H1 (cell line): ENCODE data around the gene ZNF777. TPM values are rescaled to one million over a fixed set of nuclear protein-coding genes. Genes with fewer than 3 reads are reported as not detected.

Experiments
- CTCF ChIA-PET: fragments of 300-600 bp; sonication (Branson Sonifier 250); formaldehyde crosslinking; loops from one replicate; lab custom pipeline; 2021; ENCODE audit not compliant: partially characterized antibody; lab: Charles Lee
- POLR2A ChIA-PET: fragments of 300-600 bp; sonication (Branson Sonifier 250); formaldehyde crosslinking; loops from one replicate; lab custom pipeline; 2021; ENCODE audit warnings: inconsistent platforms; ENCODE audit not compliant: partially characterized antibody; lab: Charles Lee
- DNase-seq, 2 experiments: peaks; one replicate each; pipeline versions ENCODE4 v3.0.0 to v3.0.0-alpha.2; 2010 to 2022; ENCODE audit warnings: low spot score in 2 of 2, low read depth in 1 of 2, mixed read lengths in 1 of 2
- FAIRE-seq: peaks from 2 replicates; lab custom pipeline; 2011; peaks lifted over from hg19 to GRCh38; lab: Jason Lieb, UNC
- H2AFZ ChIP-seq: 2 replicates; pipeline ENCODE4 v1.8.1; 2012; ENCODE audit warnings: low read length, inconsistent platforms
- H2AK5ac ChIP-seq: 2 replicates; pipeline ENCODE4 v1.6.1; 2013; ENCODE audit warnings: low read depth, low read length
- H2BK120ac ChIP-seq: replicated peaks from 2 replicates; pipeline ENCODE3; 2013; ENCODE audit warnings: low read depth, low read length, inconsistent platforms
- H2BK12ac ChIP-seq: 2 replicates; pipeline ENCODE4 v1.6.1; 2013; ENCODE audit warnings: low read depth, low read length
- H2BK15ac ChIP-seq: 2 replicates; pipeline ENCODE4 v1.6.1; 2013; ENCODE audit warnings: low read length
- H2BK20ac ChIP-seq: 2 replicates; pipeline ENCODE4 v1.6.1; 2013; ENCODE audit warnings: low read length
- H2BK5ac ChIP-seq: 2 replicates; pipeline ENCODE4 v1.6.1; 2013; ENCODE audit warnings: low read depth, low read length
- H3K14ac ChIP-seq: 2 replicates; pipeline ENCODE4 v1.6.1; 2013; ENCODE audit warnings: inconsistent platforms; ENCODE audit not compliant: insufficient read length
- H3K18ac ChIP-seq: 2 replicates; pipeline ENCODE4 v1.6.1; 2013; ENCODE audit warnings: low read length; ENCODE audit errors: extremely low read depth
- H3K23ac ChIP-seq: 2 replicates; pipeline ENCODE4 v1.6.1; 2013; ENCODE audit warnings: inconsistent platforms; ENCODE audit not compliant: insufficient read length
- H3K23me2 ChIP-seq: 2 replicates; pipeline ENCODE4 v1.6.1; 2013; ENCODE audit warnings: low read depth, low read length
- H3K27ac ChIP-seq: 2 replicates; pipeline ENCODE4 v1.6.1; 2011; ENCODE audit warnings: low read depth, low read length, inconsistent platforms
- H3K27me3 ChIP-seq, 4 experiments: replicated peaks in 1 of 4; 1 replicate in 1 of 4; 2 replicates in 3 of 4; pipeline versions ENCODE4 v1.6.1 to v1.8.1; 2011 to 2013; ENCODE audit warnings: low read length in 3 of 4, mild to moderate bottlenecking in 3 of 4, inconsistent platforms in 2 of 4, mixed read lengths in 2 of 4, moderate library complexity in 1 of 4; ENCODE audit not compliant: control insufficient read depth in 3 of 4, insufficient read depth in 3 of 4; ENCODE audit errors: extremely low read depth in 1 of 4
- H3K36me3 ChIP-seq, 4 experiments: 2 replicates each; pipeline versions ENCODE4 v1.6.1 to v1.8.1; 2011 to 2013; ENCODE audit warnings: mild to moderate bottlenecking in 4 of 4, low read length in 3 of 4, moderate library complexity in 2 of 4, control low read depth in 1 of 4, inconsistent platforms in 1 of 4; ENCODE audit not compliant: insufficient read depth in 4 of 4, control insufficient read depth in 2 of 4
- H3K4ac ChIP-seq: replicated peaks from 2 replicates; pipeline ENCODE3; 2013; ENCODE audit warnings: low read length, low read depth, mixed read lengths, inconsistent platforms; ENCODE audit not compliant: insufficient read length
- H3K4me1 ChIP-seq, 4 experiments: replicated peaks in 1 of 4; 1 replicate in 1 of 4; 2 replicates in 3 of 4; pipeline versions ENCODE4 v1.6.1 to v1.8.1; 2011 to 2013; ENCODE audit warnings: low read length in 3 of 4, inconsistent platforms in 2 of 4, mixed read lengths in 1 of 4; ENCODE audit not compliant: insufficient read depth in 4 of 4, control insufficient read depth in 3 of 4
- H3K4me2 ChIP-seq, 2 experiments: 2 replicates each; pipeline versions ENCODE4 v1.6.1 to v1.8.1; 2011 to 2013; ENCODE audit warnings: low read depth in 2 of 2, low read length in 2 of 2, control low read depth in 1 of 2, inconsistent platforms in 1 of 2, mild to moderate bottlenecking in 1 of 2; ENCODE audit not compliant: insufficient read depth in 1 of 2
- H3K4me3 ChIP-seq, 4 experiments: fragments of 200-600, 300-600 bp in 1 of 4; sonication (generic), shearing (Covaris generic), sonication (Bioruptor Twin) in 1 of 4; 2 replicates each; pipeline versions ENCODE4 v1.5.1 to v1.8.1; 2011 to 2016; ENCODE audit warnings: low read length in 4 of 4, low read depth in 3 of 4, control low read depth in 2 of 4, inconsistent platforms in 2 of 4, mild to moderate bottlenecking in 2 of 4, mixed read lengths in 1 of 4, moderate library complexity in 1 of 4; ENCODE audit not compliant: insufficient read depth in 2 of 4; ENCODE audit errors: extremely low read depth in 1 of 4
- H3K56ac ChIP-seq: replicated peaks from 2 replicates; pipeline ENCODE3; 2013; ENCODE audit warnings: low read depth, mild to moderate bottlenecking, mixed read lengths, low read length, inconsistent platforms; ENCODE audit not compliant: insufficient read length
- H3K79me1 ChIP-seq: 2 replicates; pipeline ENCODE4 v1.6.1; 2013; ENCODE audit warnings: low read depth, low read length, control low read depth
- H3K79me2 ChIP-seq, 2 experiments: 2 replicates each; pipeline versions ENCODE4 v1.6.1 to v1.8.1; 2012 to 2013; ENCODE audit warnings: low read length in 2 of 2, mild to moderate bottlenecking in 2 of 2, inconsistent platforms in 1 of 2; ENCODE audit not compliant: insufficient read depth in 2 of 2, control insufficient read depth in 1 of 2
- H3K9ac ChIP-seq, 4 experiments: replicated peaks in 1 of 4; 1 replicate in 1 of 4; 2 replicates in 3 of 4; pipeline versions ENCODE4 v1.6.1 to v1.8.1; 2011 to 2013; ENCODE audit warnings: low read depth in 3 of 4, low read length in 3 of 4, control low read depth in 2 of 4, mild to moderate bottlenecking in 2 of 4, moderate library complexity in 2 of 4, inconsistent platforms in 1 of 4; ENCODE audit errors: extremely low read depth in 1 of 4
- H3K9me3 ChIP-seq, 2 experiments: 2 replicates each; pipeline versions ENCODE4 v1.6.1 to v1.8.1; 2012 to 2013; ENCODE audit warnings: mild to moderate bottlenecking in 2 of 2, moderate library complexity in 2 of 2, control low read depth in 1 of 2, inconsistent platforms in 1 of 2, low read depth in 1 of 2, low read length in 1 of 2, mixed read lengths in 1 of 2; ENCODE audit not compliant: insufficient read depth in 2 of 2
- H4K20me1 ChIP-seq, 2 experiments: replicated peaks in 1 of 2; 2 replicates each; pipeline versions ENCODE3 to v1.8.1; 2011 to 2013; ENCODE audit warnings: inconsistent platforms in 2 of 2, low read length in 2 of 2, mild to moderate bottlenecking in 1 of 2; ENCODE audit not compliant: insufficient read depth in 2 of 2, control insufficient read depth in 1 of 2
- H4K5ac ChIP-seq: 2 replicates; pipeline ENCODE4 v1.6.1; 2013; ENCODE audit warnings: low read length, low read depth, mixed read lengths, inconsistent platforms; ENCODE audit not compliant: insufficient read length
- H4K8ac ChIP-seq: 2 replicates; pipeline ENCODE4 v1.8.0; 2013; ENCODE audit warnings: mild to moderate bottlenecking, moderate library complexity, low read length, inconsistent platforms; ENCODE audit not compliant: insufficient read depth; ENCODE audit errors: extremely low read depth
- H4K91ac ChIP-seq: replicated peaks from 2 replicates; pipeline ENCODE3; 2013; ENCODE audit warnings: low read length, mixed read lengths, inconsistent platforms; ENCODE audit not compliant: insufficient read length
- BCL11A ChIP-seq, 2 experiments: IDR thresholded peaks; one replicate each; pipeline ENCODE4 v1.6.1; 2011; ENCODE audit warnings: low read depth in 2 of 2, low read length in 2 of 2, mild to moderate bottlenecking in 2 of 2
- EGR1 ChIP-seq: IDR thresholded peaks from 2 replicates; pipeline ENCODE4 v1.6.1; 2011; ENCODE audit warnings: low read depth, low read length, borderline replicate concordance
- POLR2A ChIP-seq, 2 experiments: IDR thresholded peaks; 1 replicate in 1 of 2; 2 replicates in 1 of 2; pipeline ENCODE4 v1.6.1; 2011; ENCODE audit warnings: low read depth in 2 of 2, low read length in 2 of 2, mild to moderate bottlenecking in 2 of 2; ENCODE audit errors: control extremely low read depth in 1 of 2
- RAD21 ChIP-seq, 2 experiments: IDR thresholded peaks in 1 of 2; conservative IDR thresholded peaks in 1 of 2; 2 replicates each; pipeline ENCODE4 v1.6.1; 2011; ENCODE audit warnings: low read depth in 2 of 2, low read length in 2 of 2, improper control_type of control experiment in 1 of 2, inconsistent platforms in 1 of 2, mild to moderate bottlenecking in 1 of 2, moderate library complexity in 1 of 2
- RBBP5 ChIP-seq: IDR thresholded peaks from 2 replicates; pipeline ENCODE4 v1.7.1; 2012; ENCODE audit warnings: low read depth, mild to moderate bottlenecking, inconsistent platforms, low read length, moderate library complexity, borderline replicate concordance
- SUZ12 ChIP-seq: fragments of 200-600 bp; sonication (generic); IDR thresholded peaks from 2 replicates; pipeline ENCODE4 v1.6.1; 2012; ENCODE audit warnings: mild to moderate bottlenecking, inconsistent platforms, low read length, moderate library complexity, mixed read lengths
- polyA plus RNA-seq, 7 experiments: library from polyadenylated mRNA; depleted of rRNA in 3 of 7; stranded (reverse) in 5 of 7; unstranded in 2 of 7; fragments of >200 nt in 5 of 7; fragments of 200-250 nt in 2 of 7; gene quantifications; 1 replicate in 5 of 7; 2 replicates in 1 of 7; 4 replicates in 1 of 7; pipeline versions ENCODE4 v1.2.1 to v1.2.3, GENCODE V29; 2011 to 2013; ENCODE audit warnings: missing spikeins in 2 of 7, mixed read lengths in 2 of 7
- total RNA-seq: library from RNA; stranded (reverse); fragmentation: NEBNext Ultra II Directional; extraction: Animal tissue kit (Norgen Biotek cat#: 25700); gene quantifications from 2 replicates; pipeline ENCODE4 v1.2.1, GENCODE V29; 2021

ZNF777 gene
- total and polyA plus RNA-seq, 2 of the 8 experiments (the other 6 are each of a cell fraction or from before 2014, with no cell fraction given), result 8.0 to 10.1 TPM

GRCh38 chr7:149509774-149510173 lies 48.9 kb upstream of the ZNF777 start:
- H2BK12ac ChIP-seq, result no peak overlapping the region
- H4K20me1 ChIP-seq, result no peaks in the 10 kb centered on the region
- 0 out of 2 replicates have a peak, but pooled peaks cover 1% of the 10 kb centered on the region for H3K23me2 ChIP-seq
- H4K5ac ChIP-seq, result no peak overlapping the region
- no peak overlapping the region for H2AFZ ChIP-seq
- H3K4me1 ChIP-seq, result no peaks in the 10 kb centered on the region
- H4K91ac ChIP-seq, result no peak overlapping the region
- no peak overlapping the region for H2BK5ac ChIP-seq
- FAIRE-seq (no peak), DNase-seq (no peak)
- no peak overlapping the region for H3K4me3 ChIP-seq
- H3K9ac ChIP-seq, result no peak overlapping the region
- TF ChIP-seq SUZ12 (no peak), RBBP5 (no peak), RAD21 (IDR thresholded peaks at IDR 0.05 in 1 of 2, conservative IDR thresholded peaks at IDR 0.05 in 1 of 2; ENCODE audit: low read depth in 2 of 2, low read length in 2 of 2) (no peak), EGR1 (no peak), BCL11A (IDR thresholded peaks at IDR 0.05; ENCODE audit: low read depth in 2 of 2, low read length in 2 of 2) (no peak), POLR2A (IDR thresholded peaks at IDR 0.05; ENCODE audit: control extremely low read depth in 1 of 2, low read depth in 2 of 2, low read length in 2 of 2) (no peak)
- no peaks in the 10 kb centered on the region for H3K79me1 ChIP-seq
- no peak overlapping the region for H3K4ac ChIP-seq
- H3K18ac ChIP-seq, result no peak overlapping the region
- no peaks in the 10 kb centered on the region for H3K79me2 ChIP-seq
- no peak overlapping the region for H2BK15ac ChIP-seq
- no peak overlapping the region for H3K23ac ChIP-seq
- H3K27me3 ChIP-seq, result no peaks in the 10 kb centered on the region
- H2AK5ac ChIP-seq, result no peak overlapping the region
- peaks cover 14 to 17% of the 10 kb centered on the region in 2 experiments; a peak in 3 of 4 replicates for H3K9me3 ChIP-seq
- H3K4me2 ChIP-seq, result no peak overlapping the region
- H2BK120ac ChIP-seq, result no peak overlapping the region
- H4K8ac ChIP-seq, result no peak overlapping the region
- CTCF ChIA-PET, result interaction anchor here (0.9 to 1.1 kb wide), 2 partner anchors 86 to 89 kb away, joined by 3 read pairs; no protein-coding TSS in a partner anchor
- no peak overlapping the region for H3K14ac ChIP-seq
- H3K27ac ChIP-seq, result no peak overlapping the region
- POLR2A ChIA-PET, result no interaction called here
- no peak overlapping the region for H2BK20ac ChIP-seq
- no peaks in the 10 kb centered on the region for H3K36me3 ChIP-seq
- no peak overlapping the region for H3K56ac ChIP-seq
